Measurements from ENCODE around the gene HERPUD2.
"Not testable (repeated sequence)": the region's sequence is repeated elsewhere in the genome, so short reads cannot be mapped to it uniquely, and the experiment has no call there.

DNA sequence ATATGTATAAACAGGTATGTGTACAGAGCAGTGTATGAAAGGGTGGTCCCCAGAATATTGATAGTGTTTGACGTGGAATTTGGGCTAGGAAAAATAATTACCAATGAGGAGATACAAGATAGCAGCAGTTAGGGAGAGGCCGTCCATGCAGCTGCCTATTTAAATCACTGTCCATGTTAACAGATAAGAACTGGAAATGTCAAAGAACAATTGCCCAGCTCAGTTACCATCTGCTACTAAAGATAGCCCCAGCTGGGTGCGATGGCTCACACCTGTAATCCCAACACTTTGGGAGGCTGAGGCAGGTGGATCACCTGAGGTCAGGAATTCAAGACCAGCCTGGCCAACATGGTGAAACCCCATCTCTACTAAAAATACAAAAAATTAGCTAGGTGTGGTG is 3.4 kb upstream of the HERPUD2 start:
- TF ChIP-seq, protein P1, sequence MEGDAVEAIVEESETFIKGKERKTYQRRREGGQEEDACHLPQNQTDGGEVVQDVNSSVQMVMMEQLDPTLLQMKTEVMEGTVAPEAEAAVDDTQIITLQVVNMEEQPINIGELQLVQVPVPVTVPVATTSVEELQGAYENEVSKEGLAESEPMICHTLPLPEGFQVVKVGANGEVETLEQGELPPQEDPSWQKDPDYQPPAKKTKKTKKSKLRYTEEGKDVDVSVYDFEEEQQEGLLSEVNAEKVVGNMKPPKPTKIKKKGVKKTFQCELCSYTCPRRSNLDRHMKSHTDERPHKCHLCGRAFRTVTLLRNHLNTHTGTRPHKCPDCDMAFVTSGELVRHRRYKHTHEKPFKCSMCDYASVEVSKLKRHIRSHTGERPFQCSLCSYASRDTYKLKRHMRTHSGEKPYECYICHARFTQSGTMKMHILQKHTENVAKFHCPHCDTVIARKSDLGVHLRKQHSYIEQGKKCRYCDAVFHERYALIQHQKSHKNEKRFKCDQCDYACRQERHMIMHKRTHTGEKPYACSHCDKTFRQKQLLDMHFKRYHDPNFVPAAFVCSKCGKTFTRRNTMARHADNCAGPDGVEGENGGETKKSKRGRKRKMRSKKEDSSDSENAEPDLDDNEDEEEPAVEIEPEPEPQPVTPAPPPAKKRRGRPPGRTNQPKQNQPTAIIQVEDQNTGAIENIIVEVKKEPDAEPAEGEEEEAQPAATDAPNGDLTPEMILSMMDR (IDR thresholded peaks at IDR 0.05; ENCODE audit: borderline replicate concordance, extremely low read depth, low read length, poor library complexity, severe bottlenecking): not testable (repeated sequence)
- TF ChIP-seq EZH2 (IDR thresholded peaks at IDR 0.05; ENCODE audit: borderline replicate concordance, low read depth, low read length, severe bottlenecking): not testable (repeated sequence)
